NCI-H1930 (cell line): ENCODE data around the gene RAD18.

Source experiments
- DNase-seq, 2 experiments: peaks; one replicate each; lab custom pipeline; 2025; lab: John Stamatoyannopoulos, UW

The RAD18 gene

GRCh38 chr3:8985411-8985831, 22.1 kb upstream of the RAD18 start:
- DNase-seq: no peak

- DNase-seq: no peak
These were observed 21.3 kb upstream of the RAD18 start for GRCh38 chr3:8984526-8984925.

GRCh38 chr3:8984081-8984480, 20.8 kb upstream of the RAD18 start:
- no peak for DNase-seq

- no peak for DNase-seq
These were observed 20.3 kb upstream of the RAD18 start for GRCh38 chr3:8983591-8983990.

- DNase-seq: no peak
These were observed 19.8 kb upstream of the RAD18 start for GRCh38 chr3:8983026-8983425.

GRCh38 chr3:8982509-8982908, 19.2 kb upstream of the RAD18 start:
- no peak for DNase-seq

GRCh38 chr3:8981700-8982099, 18.4 kb upstream of the RAD18 start:
- DNase-seq: no peak

GRCh38 chr3:8981296-8981695, 18.0 kb upstream of the RAD18 start:
- DNase-seq: no peak

GRCh38 chr3:8980756-8981257, 17.5 kb upstream of the RAD18 start:
- DNase-seq: no peak

- no peak for DNase-seq
These were observed 16.0 kb upstream of the RAD18 start for GRCh38 chr3:8979262-8979661.

GRCh38 chr3:8978551-8978950, 15.3 kb upstream of the RAD18 start:
- DNase-seq: no peak

- DNase-seq: no peak
These were observed 13.4 kb upstream of the RAD18 start for GRCh38 chr3:8976540-8977182.

GRCh38 chr3:8975081-8976020, 12.1 kb upstream of the RAD18 start:
- no peak for DNase-seq

GRCh38 chr3:8974458-8974857, 11.2 kb upstream of the RAD18 start:
- DNase-seq: no peak

GRCh38 chr3:8972639-8973038, 9.4 kb upstream of the RAD18 start:
- DNase-seq: no peak

- DNase-seq: peak; percentile 1 to 19
These were observed 7.8 kb upstream of the RAD18 start for GRCh38 chr3:8970971-8971589.

- no peak for DNase-seq
These were observed 6.0 kb upstream of the RAD18 start for GRCh38 chr3:8969241-8969640.

GRCh38 chr3:8968375-8968882, 5.2 kb upstream of the RAD18 start:
- no peak for DNase-seq

GRCh38 chr3:8967553-8967952, 4.3 kb upstream of the RAD18 start:
- DNase-seq: no peak

- DNase-seq: no peak
These were observed 3.6 kb upstream of the RAD18 start for GRCh38 chr3:8966820-8967348.

GRCh38 chr3:8966150-8966819, 3.0 kb upstream of the RAD18 start:
- no peak for DNase-seq
